ENCODE data around the gene ELAC2. TPM values are rescaled to one million over a fixed set of nuclear protein-coding genes. Genes with fewer than 3 reads are reported as not detected.

The ELAC2 gene
- total and polyA plus RNA-seq, 2 of the 8 experiments (the other 6 are each of a cell fraction or from before 2014, with no cell fraction given): 91.6 to 127 TPM

DNA sequence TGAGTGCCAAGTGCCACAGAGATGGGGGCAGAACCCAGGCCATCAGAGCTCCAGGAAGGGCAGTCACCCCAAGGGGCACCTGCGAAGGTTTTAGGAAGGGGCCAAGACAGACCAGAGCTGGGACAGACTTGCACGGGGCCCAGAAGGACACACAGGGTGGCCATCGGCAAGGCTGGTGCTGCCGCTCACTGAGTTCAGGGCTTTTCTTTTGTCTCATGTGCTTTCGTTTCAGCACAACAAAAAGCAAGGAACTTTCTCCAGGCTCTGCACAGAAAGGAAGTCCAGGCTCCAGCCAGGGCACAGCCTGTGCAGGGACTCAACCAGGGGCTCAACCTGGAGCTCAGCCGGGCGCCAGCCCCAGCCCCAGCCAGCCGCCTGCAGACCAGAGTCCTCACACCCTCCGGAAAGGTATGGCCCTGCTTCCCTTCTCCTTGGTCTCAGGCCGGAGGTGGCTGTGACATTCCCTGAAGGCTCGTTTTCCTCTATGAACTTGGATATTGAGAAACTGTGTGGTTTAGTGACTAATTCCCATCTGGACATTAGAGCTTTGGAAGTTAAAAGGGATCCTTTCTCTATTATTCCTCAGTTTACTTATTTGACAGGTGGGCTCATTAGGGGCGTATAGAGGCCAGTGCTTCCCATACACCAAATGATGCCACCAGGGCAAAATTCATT, 37.9 kb downstream of the ELAC2 start:
- Histone ChIP-seq H2BK120ac (replicated peaks; ENCODE audit: low read depth, low read length) (no peak overlapping the region), H3K14ac (ENCODE audit: insufficient read length) (no peak overlapping the region), H2BK12ac (ENCODE audit: low read depth, low read length) (no peak overlapping the region), H3K27me3 (replicated peaks in 1 of 4; ENCODE audit: control insufficient read depth in 3 of 4, extremely low read depth in 1 of 4, insufficient read depth in 3 of 4, low read length in 3 of 4) (no peaks in the 10 kb centered on the region), H3K4me2 (ENCODE audit: insufficient read depth in 1 of 2, low read depth in 2 of 2, low read length in 2 of 2) (no peak overlapping the region), H2BK5ac (ENCODE audit: low read depth, low read length) (no peak overlapping the region), H3K4me1 (replicated peaks in 1 of 4; ENCODE audit: control insufficient read depth in 3 of 4, insufficient read depth in 4 of 4, low read length in 3 of 4) (peaks cover 2 to 10% (median 7%) of the 10 kb centered on the region in 4 experiments; a peak in 5 of 7 replicates), H3K9ac (replicated peaks in 1 of 4; ENCODE audit: extremely low read depth in 1 of 4, low read depth in 3 of 4, low read length in 3 of 4) (no peak overlapping the region), H4K20me1 (replicated peaks in 1 of 2; ENCODE audit: control insufficient read depth in 1 of 2, insufficient read depth in 2 of 2, low read length in 2 of 2) (no peaks in the 10 kb centered on the region), H2AK5ac (ENCODE audit: low read depth, low read length) (no peak overlapping the region), H4K91ac (replicated peaks; ENCODE audit: insufficient read length, low read length) (no peak overlapping the region), H4K8ac (ENCODE audit: extremely low read depth, insufficient read depth, low read length) (no peak overlapping the region), H3K23ac (ENCODE audit: insufficient read length) (no peak overlapping the region), H3K4ac (replicated peaks; ENCODE audit: insufficient read length, low read depth, low read length) (no peak overlapping the region), H3K9me3 (ENCODE audit: insufficient read depth in 2 of 2, low read depth in 1 of 2, low read length in 1 of 2) (no peaks in the 10 kb centered on the region), H3K79me1 (ENCODE audit: low read depth, low read length) (no peaks in the 10 kb centered on the region), H2BK20ac (ENCODE audit: low read length) (no peak overlapping the region), H3K18ac (ENCODE audit: extremely low read depth, low read length) (no peak overlapping the region), H4K5ac (ENCODE audit: insufficient read length, low read depth, low read length) (no peak overlapping the region), H3K4me3 (ENCODE audit: extremely low read depth in 1 of 4, insufficient read depth in 2 of 4, low read depth in 3 of 4, low read length in 4 of 4) (no peak overlapping the region), H3K36me3 (ENCODE audit: control insufficient read depth in 2 of 4, insufficient read depth in 4 of 4, low read length in 3 of 4) (no peaks in the 10 kb centered on the region), H3K23me2 (ENCODE audit: low read depth, low read length) (no peaks in the 10 kb centered on the region), H3K56ac (replicated peaks; ENCODE audit: insufficient read length, low read depth, low read length) (no peak overlapping the region), H2AFZ (ENCODE audit: low read length) (no peak overlapping the region), H2BK15ac (ENCODE audit: low read length) (no peak overlapping the region), H3K79me2 (ENCODE audit: control insufficient read depth in 1 of 2, insufficient read depth in 2 of 2, low read length in 2 of 2) (no peaks in the 10 kb centered on the region), H3K27ac (ENCODE audit: low read depth, low read length) (no peak overlapping the region)
- CTCF ChIA-PET (ENCODE audit: partially characterized antibody): interaction anchor here (1.4 to 1.5 kb wide), 2 partner anchors 12 to 23 kb away, joined by 4 to 8 read pairs; no protein-coding TSS in a partner anchor
- POLR2A ChIA-PET (ENCODE audit: partially characterized antibody): interaction anchor here (0.8 to 1.5 kb wide), 3 partner anchors 10 to 190 kb away, joined by 3 to 4 read pairs (median 4); no protein-coding TSS in a partner anchor
- FAIRE-seq (no peak), DNase-seq (ENCODE audit: low read depth in 1 of 2, low spot score in 2 of 2) (no peak)
- WGBS, 2 experiments (ENCODE audit: extremely low coverage in 1 of 2, insufficient coverage in 1 of 2, insufficient read length in 1 of 2, insufficient replicate concordance in 2 of 2, low coverage in 1 of 2, low lambda C conversion rate in 2 of 2, missing lambda C conversion rate in 1 of 2): 92% methylated on average over 12 of the region's 12 CpGs; no CpG with 5 or more reads in 1 of the 2 experiments
- TF ChIP-seq NANOG (IDR thresholded peaks at IDR 0.05; ENCODE audit: insufficient read depth, low read depth, low read length, poor library complexity, severe bottlenecking): no peak
- TF ChIP-seq, protein P1, sequence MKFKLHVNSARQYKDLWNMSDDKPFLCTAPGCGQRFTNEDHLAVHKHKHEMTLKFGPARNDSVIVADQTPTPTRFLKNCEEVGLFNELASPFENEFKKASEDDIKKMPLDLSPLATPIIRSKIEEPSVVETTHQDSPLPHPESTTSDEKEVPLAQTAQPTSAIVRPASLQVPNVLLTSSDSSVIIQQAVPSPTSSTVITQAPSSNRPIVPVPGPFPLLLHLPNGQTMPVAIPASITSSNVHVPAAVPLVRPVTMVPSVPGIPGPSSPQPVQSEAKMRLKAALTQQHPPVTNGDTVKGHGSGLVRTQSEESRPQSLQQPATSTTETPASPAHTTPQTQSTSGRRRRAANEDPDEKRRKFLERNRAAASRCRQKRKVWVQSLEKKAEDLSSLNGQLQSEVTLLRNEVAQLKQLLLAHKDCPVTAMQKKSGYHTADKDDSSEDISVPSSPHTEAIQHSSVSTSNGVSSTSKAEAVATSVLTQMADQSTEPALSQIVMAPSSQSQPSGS (IDR thresholded peaks at IDR 0.05; ENCODE audit: low read length): no peak
- no peak for TF ChIP-seq ZNF274 (IDR thresholded peaks at IDR 0.05; ENCODE audit: borderline replicate concordance, extremely low read depth, low read length)
- no peak for TF ChIP-seq YY1 (IDR thresholded peaks at IDR 0.05; ENCODE audit: low read depth, low read length)
- TF ChIP-seq HDAC2 (IDR thresholded peaks at IDR 0.05; ENCODE audit: borderline replicate concordance in 1 of 2, low read depth in 2 of 2, low read length in 2 of 2): no peak
- no peak for TF ChIP-seq MAFK (IDR thresholded peaks at IDR 0.05; ENCODE audit: low read depth, low read length)
- TF ChIP-seq SP1 (IDR thresholded peaks at IDR 0.05; ENCODE audit: low read depth, low read length): no peak
- no peak for TF ChIP-seq BRCA1 (IDR thresholded peaks at IDR 0.05; ENCODE audit: low read depth, low read length)
- no peak for TF ChIP-seq ASH2L (IDR thresholded peaks at IDR 0.05; ENCODE audit: low read length)
- TF ChIP-seq, protein P2, sequence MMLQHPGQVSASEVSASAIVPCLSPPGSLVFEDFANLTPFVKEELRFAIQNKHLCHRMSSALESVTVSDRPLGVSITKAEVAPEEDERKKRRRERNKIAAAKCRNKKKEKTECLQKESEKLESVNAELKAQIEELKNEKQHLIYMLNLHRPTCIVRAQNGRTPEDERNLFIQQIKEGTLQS (IDR thresholded peaks at IDR 0.05; ENCODE audit: insufficient read depth, low read depth, low read length): no peak
- TF ChIP-seq TBP (IDR thresholded peaks at IDR 0.05; ENCODE audit: low read depth, low read length): no peak

All from H1 (cell line).